ENCODE results near the gene ITSN1. TPM values are rescaled to one million over a fixed set of nuclear protein-coding genes. Genes with fewer than 3 reads are reported as not detected.

Gene ITSN1
- total RNA-seq, 1 experiment from 2014 or later, result 50.8 TPM

DNA sequence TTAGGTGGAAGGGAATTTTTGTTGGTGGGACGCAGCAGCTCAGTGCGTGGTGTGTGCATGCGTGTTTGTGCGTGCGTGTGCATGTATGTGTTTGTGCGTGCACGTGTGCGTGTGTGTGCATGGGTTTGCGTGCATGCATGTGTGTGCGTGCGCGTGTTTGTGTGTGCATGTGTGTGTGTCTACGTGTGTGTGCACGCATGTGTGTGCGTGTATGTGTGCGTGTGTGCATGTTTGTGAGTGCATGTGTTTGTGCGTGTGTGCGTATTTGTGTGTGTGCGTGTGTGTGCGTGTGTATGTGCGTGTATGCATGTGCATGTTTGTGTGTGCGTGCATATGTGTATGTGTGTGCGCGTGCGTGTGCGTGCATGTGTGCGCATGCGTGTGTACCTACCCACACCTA, 253.1 kb downstream of the ITSN1 start:
- Histone ChIP-seq H3K9me3 (replicated peaks) (no peaks in the 10 kb centered on the region), H3K27ac (no peak overlapping the region; the same call in 1 of the 2 replicates), H3K36me3 (no peaks in the 10 kb centered on the region), H3K4me1 (peaks cover 17% of the 10 kb centered on the region), H3K27me3 (no peaks in the 10 kb centered on the region), H3K4me3 (peak overlapping the region; percentile 35)
- no peak for DNase-seq

DNA sequence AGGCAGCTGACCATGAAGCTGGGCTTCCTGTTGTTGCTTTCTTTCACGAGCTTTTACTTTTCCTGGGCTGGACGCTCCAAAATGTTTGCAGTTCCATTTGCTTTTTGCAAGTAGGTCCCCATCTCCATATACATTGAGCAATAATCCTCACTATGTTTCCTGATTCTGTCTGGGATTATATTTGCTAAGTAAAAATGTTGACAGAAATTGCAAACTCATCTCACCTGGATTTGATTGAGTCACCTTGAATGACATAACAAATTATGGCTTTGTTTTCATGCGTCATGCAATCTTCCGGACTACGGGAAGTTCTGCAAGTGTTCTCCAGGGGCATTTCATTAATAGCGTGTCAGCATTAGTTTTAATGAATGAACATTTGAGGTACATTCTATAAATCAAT, 254.4 kb downstream of the ITSN1 start:
- Histone ChIP-seq H3K36me3 (0 out of 2 replicates have a peak, but pooled peaks cover 3% of the 10 kb centered on the region), H3K9me3 (replicated peaks) (no peaks in the 10 kb centered on the region), H3K4me1 (peaks cover 17% of the 10 kb centered on the region), H3K27ac (no peak overlapping the region), H3K4me3 (no peak overlapping the region), H3K27me3 (no peaks in the 10 kb centered on the region)
- no peak for DNase-seq

DNA sequence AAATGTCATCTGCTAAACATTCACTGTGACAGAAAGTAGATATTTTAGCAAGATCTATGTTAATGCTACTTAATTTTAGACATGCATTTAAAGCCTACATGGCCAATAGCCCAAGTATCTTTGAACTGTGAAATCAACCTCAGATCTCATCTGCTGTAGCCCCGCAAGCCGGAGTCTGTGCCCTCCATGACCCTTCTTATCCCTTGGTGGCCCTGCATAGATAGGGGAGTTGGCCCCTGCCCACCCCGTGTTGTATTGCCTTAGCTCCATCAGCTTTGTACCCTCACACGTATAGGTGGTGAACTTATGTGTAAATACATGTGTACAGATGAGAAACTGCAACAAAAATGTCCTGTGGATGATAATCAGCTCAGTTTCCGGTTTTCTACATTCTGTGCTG, 254.8 kb downstream of the ITSN1 start:
- Histone ChIP-seq H3K27ac (no peak overlapping the region), H3K36me3 (0 out of 2 replicates have a peak, but pooled peaks cover 3% of the 10 kb centered on the region), H3K27me3 (no peaks in the 10 kb centered on the region), H3K4me3 (no peak overlapping the region), H3K9me3 (replicated peaks) (no peaks in the 10 kb centered on the region), H3K4me1 (peaks cover 17% of the 10 kb centered on the region)
- no peak for DNase-seq

DNA sequence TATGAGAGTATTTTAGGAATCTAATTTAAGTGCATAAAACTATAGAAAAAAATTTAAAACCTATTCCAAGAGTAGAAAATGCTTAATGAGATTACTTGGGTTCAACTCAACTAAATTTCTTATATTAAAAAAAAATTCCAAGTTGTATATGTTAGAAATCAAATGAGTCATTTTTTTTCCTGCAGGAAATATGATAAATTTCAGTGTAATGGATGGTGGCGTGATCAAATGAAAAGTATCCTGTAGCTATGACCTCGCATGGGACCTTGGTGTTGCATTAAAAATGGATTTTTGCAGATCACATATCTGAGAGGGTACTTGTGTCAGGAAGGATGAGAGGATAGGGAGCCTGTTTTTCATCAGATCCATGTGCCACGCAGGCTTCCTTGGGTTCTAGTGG, 255.4 kb downstream of the ITSN1 start:
- no peak for DNase-seq
- H3K36me3 ChIP-seq, result 0 out of 2 replicates have a peak, but pooled peaks cover 6% of the 10 kb centered on the region
- H3K9me3 ChIP-seq (replicated peaks), result no peaks in the 10 kb centered on the region
- H3K4me3 ChIP-seq, result no peak overlapping the region
- no peaks in the 10 kb centered on the region for H3K27me3 ChIP-seq
- H3K27ac ChIP-seq, result no peak overlapping the region
- H3K4me1 ChIP-seq, result peaks cover 17% of the 10 kb centered on the region

DNA sequence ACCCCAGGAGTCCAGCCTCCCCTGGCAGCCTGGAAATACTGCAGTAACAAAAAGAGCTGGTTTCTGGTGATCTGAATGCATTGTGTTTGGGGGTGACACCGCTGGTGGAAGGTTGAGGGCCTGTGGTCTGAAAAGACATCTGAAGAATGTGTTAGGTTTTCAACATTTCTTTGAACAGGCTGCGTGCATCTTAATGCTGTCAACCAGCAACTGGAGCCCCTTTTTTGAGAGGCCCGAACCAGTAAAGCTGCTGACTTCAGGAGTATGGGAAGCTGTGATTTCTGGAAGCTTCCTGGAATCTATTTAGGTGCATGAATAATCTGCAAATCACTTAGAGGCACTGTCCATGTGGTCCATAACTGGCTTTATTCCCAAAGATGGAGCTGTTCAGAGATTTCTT, 256.3 kb downstream of the ITSN1 start:
- Histone ChIP-seq H3K27me3 (no peaks in the 10 kb centered on the region), H3K4me3 (no peak overlapping the region)

DNA sequence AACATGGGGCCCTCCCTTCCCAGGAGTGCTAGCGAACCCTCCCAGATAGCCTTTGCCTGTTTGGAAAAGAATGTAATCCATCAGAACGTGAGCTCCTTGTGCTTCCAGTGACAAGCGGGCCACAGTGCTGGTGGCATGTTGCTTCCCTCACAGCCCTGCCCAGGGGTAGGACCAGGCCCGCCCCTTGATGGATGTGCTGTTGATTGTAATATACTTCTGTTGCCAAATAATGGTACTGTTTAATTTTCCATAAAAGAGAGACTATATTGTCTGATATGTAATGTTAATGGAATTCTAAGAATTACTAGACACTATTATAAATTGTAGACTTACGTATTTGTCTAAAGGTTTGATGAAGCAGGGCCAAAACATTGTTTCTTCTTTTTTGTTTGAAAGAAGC, 256.9 kb downstream of the ITSN1 start:
- DNase-seq, result no peak
- Histone ChIP-seq H3K27me3 (no peaks in the 10 kb centered on the region), H3K4me1 (peaks cover 7% of the 10 kb centered on the region), H3K36me3 (peaks cover 17% of the 10 kb centered on the region), H3K27ac (no peak overlapping the region), H3K4me3 (no peak overlapping the region), H3K9me3 (replicated peaks) (no peaks in the 10 kb centered on the region)

More for the DNA sequence above, 256.3 kb downstream of the ITSN1 start:
- Histone ChIP-seq H3K4me1 (peaks cover 13% of the 10 kb centered on the region), H3K27ac (no peak overlapping the region), H3K36me3 (peaks cover 11% of the 10 kb centered on the region), H3K9me3 (replicated peaks) (no peaks in the 10 kb centered on the region)
- no peak for DNase-seq

DNA sequence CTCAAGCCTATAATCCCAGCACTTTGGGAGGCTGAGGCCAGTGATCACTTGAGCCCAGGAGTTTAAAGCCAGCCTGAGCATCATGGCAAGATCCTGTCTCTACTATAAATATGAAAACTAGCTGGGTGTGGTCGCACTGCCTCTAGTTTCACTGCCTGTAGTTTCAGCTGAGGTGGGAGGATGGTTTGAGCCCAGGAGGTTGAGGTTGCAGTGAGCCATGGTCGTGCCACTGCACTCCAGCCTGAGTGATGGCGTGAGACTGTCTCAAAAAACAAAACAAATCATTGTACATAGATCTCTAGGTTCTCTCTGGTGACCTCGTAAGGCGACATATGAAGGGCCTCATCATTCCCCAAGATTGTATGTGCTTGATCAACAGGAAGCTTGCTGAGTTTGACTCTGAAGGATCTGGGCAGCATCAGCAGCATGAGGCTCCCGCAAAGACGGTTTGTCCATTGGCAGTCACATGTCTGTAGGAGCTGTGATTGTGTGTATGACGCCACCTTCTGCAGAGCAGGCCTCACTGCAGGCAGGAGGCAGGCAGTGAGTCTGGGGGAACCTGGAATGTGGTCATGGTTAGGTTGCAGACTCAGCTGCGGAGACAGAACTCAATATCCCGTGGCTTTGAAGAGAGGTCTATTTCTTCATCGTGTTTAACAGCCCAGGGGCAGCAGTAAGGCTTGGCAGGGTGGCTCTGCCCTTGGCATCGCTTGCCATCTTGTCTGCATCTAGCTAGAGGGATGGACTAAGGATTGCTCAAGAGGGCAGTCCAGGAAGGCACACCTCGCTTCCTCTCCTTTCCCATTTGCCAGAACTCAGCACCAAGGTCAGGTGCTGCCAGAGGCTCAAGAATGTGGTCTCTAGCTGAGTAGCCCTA, 259.3 kb downstream of the ITSN1 start:
- DNase-seq, result peak; percentile 78 to 84
- H3K4me1 ChIP-seq, result no peaks in the 10 kb centered on the region
- H3K36me3 ChIP-seq, result peaks cover 40% of the 10 kb centered on the region
- no peaks in the 10 kb centered on the region for H3K27me3 ChIP-seq
- H3K9me3 ChIP-seq (replicated peaks), result no peaks in the 10 kb centered on the region
- H3K27ac ChIP-seq, result no peak overlapping the region
- H3K4me3 ChIP-seq, result no peak overlapping the region

DNA sequence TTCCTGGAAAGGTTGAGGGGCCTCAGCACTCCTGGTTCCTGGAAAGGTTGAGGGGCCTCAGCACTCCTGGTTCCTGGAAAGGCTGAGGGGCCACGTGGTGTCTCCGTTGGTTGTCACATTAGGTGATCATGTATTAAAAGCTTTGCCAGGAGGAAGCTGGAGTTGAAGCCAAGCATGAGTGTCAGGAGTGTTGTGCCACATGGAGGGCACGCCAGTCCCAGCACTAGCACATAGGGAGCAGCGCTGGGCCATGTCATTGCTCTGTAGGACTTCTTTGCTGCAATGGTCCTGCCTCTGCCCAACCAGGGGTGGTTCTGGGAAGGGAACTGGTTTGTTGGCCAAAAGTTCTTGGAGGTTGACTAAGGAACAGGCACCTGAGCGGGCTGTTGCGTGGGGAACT, 260.0 kb downstream of the ITSN1 start:
- no peak for DNase-seq
- no peaks in the 10 kb centered on the region for H3K4me1 ChIP-seq
- H3K36me3 ChIP-seq, result peaks cover 47% of the 10 kb centered on the region
- H3K4me3 ChIP-seq, result no peak overlapping the region
- H3K27me3 ChIP-seq, result no peaks in the 10 kb centered on the region
- no peaks in the 10 kb centered on the region for H3K9me3 ChIP-seq (replicated peaks)
- no peak overlapping the region for H3K27ac ChIP-seq

DNA sequence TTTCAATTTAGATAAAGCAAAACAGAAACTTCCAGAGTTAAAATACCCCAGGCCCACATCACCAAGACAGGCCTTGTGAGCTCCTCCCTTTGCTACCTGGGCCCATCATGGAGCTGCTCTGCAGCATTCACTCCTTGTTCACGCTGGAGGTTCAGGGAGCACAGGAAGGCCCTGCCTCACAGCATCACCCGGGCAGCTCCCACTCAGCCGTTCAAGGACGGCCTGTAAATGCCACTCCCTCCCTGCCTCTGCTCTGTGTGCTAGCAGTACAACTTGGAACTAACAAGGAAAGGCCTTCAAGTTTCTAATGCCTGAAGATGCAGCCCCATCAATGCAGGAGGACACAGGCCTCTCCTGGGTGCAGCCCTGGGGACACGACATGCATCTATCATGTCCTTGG, 261.7 kb downstream of the ITSN1 start:
- Histone ChIP-seq H3K4me1 (no peaks in the 10 kb centered on the region), H3K9me3 (replicated peaks) (no peaks in the 10 kb centered on the region), H3K4me3 (no peak overlapping the region), H3K36me3 (peaks cover 61% of the 10 kb centered on the region), H3K27ac (no peak overlapping the region), H3K27me3 (no peaks in the 10 kb centered on the region)
- no peak for DNase-seq

DNA sequence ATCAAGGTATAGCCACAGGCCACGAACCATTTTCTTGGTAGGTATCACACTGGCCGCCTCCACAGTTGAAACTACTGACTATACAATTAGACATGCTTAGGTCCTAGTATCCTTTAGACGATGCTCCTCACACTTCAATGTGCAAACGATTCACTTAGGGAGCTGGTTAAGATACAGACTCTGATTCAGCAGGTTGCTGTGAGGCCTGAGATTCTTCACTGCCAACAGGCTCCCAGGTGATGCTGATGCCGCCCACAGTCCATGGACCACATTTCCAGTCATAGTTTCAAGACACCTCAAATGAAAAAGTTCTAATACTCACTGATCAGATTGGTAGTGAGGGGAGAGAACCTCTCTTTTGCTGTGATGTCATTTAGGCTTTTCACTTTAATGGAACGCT, 266.5 kb downstream of the ITSN1 start:
- Histone ChIP-seq H3K36me3 (peaks cover 89% of the 10 kb centered on the region), H3K4me3 (no peak overlapping the region), H3K4me1 (no peaks in the 10 kb centered on the region; the same call in 1 of the 2 replicates), H3K9me3 (replicated peaks) (no peaks in the 10 kb centered on the region), H3K27ac (no peak overlapping the region), H3K27me3 (no peaks in the 10 kb centered on the region)
- no peak for DNase-seq

DNA sequence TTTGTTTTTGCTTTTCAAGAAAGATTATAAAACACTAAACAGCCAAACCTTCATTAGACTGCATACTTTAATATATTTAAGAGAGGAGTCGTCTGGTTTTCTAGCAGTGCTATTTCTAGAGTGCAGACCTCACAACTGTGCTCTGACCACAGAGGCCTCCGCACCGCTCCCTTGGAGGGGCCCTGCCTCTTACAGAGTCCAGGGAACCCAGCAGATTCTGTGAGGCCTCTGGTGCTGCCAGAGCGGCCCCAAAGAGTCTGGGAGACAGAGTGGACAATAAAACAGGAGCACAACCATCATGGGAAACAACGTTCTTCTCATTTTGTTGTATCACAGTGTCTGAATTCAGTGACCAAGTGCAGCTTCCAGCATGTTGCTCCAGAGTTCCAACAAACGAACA, 267.5 kb downstream of the ITSN1 start:
- DNase-seq, result no peak
- no peaks in the 10 kb centered on the region for H3K27me3 ChIP-seq
- peaks cover 4% of the 10 kb centered on the region for H3K4me1 ChIP-seq
- H3K4me3 ChIP-seq, result no peak overlapping the region
- H3K36me3 ChIP-seq, result peaks cover 79% of the 10 kb centered on the region
- H3K27ac ChIP-seq, result no peak overlapping the region
- H3K9me3 ChIP-seq (replicated peaks), result no peaks in the 10 kb centered on the region

DNA sequence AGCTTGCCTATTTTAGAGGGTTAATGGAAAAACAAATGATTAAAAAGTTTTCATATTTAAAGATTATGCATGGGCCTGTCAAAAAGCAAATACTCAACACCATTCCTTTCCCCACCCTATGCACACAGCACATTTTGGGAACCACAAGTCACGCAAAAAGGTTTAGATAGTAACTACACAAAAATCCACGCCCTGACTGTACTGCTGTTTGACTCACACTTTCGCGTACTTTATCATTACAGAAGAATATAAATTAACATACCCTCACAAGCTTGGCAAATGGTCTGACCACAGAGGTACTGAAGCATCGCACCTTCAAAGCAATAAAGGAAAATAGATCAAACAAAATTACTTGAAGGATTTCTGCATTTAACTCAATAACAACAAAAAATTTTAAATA, 271.9 kb downstream of the ITSN1 start:
- no peaks in the 10 kb centered on the region for H3K27me3 ChIP-seq
- H3K9me3 ChIP-seq (replicated peaks), result no peaks in the 10 kb centered on the region
- DNase-seq, result no peak
- peaks cover 9% of the 10 kb centered on the region for H3K4me1 ChIP-seq
- no peak overlapping the region; the same call in 1 of the 2 replicates for H3K4me3 ChIP-seq
- H3K36me3 ChIP-seq, result peaks cover 40% of the 10 kb centered on the region
- no peak overlapping the region for H3K27ac ChIP-seq

DNA sequence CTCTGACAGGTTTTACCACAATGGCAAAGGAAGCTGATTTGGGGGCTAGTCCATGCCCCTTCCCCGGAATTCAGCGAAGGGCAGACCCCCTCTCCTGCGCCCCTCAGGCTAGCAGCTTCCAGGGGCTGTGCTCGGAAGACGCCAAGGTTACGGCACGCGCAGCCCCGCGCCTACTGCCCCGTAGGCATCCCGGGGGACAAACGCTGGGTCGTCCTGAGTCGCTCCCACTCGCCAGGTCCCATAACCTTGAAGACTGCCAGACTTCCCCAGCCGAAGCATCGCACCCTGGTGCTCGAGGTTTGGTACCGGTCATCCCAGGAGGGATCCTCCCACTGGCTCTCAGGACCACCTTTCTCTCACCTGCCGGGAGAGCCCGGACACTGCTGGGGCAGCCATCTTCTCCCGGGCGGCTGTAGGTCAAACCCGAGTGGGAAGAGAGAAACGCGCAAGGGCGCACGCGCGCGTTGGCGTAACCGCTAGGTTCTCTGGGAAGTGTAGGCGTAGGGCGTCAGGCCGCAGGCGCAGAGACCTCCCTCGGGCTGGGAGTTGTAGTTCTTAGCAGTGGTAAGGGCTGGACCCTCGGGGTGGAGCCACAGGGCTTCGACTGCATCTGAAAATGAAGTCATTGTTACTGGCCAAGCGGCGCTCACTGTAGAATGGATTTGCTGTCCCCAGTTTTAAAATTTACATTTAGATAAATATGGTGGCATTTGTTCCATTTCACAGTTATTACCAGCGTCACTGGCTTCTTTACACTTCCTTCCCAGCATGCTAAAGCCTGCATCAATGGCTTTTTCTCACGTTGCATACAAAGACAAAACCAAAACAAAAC, 273.3 kb downstream of the ITSN1 start, which contains the start of gene ATP5PO:
Gene ATP5PO, minus strand, starts transcription at position 437 of the 832 bp plus-strand sequence. Its CDS starts 41 bp downstream, at position 396.
- DNase-seq, result peak; percentile 99
- H3K36me3 ChIP-seq, result peaks cover 26% of the 10 kb centered on the region

DNA sequence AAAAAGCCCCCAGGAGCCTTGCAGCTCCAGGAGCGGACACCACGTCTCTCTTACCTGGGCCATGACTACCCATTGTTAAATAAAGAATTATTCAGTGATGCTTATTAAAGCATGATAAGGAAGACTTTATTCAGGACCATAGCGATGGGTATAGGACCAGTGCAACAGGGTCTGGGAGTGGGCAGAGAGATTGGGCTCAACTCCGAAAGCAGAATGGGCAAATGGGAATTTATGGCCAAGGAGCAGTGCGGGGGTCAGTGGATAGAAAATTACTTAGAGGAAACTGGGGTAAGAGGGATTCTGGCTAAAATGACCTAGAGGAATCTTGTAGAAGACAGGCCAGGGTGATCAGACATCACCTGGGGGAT, 273.9 kb downstream of the ITSN1 start:
- H3K36me3 ChIP-seq, result peaks cover 20% of the 10 kb centered on the region
- DNase-seq, result no peak
- peak overlapping the region; percentile 83 for H3K4me3 ChIP-seq
- peak overlapping the region; percentile 53; the same call in 1 of the 2 replicates for H3K27ac ChIP-seq
- H3K4me1 ChIP-seq, result peaks cover 9% of the 10 kb centered on the region
- no peaks in the 10 kb centered on the region for H3K9me3 ChIP-seq (replicated peaks)
- no peaks in the 10 kb centered on the region for H3K27me3 ChIP-seq

More for the DNA sequence above, 273.3 kb downstream of the ITSN1 start, which contains the start of gene ATP5PO:
- Histone ChIP-seq H3K9me3 (replicated peaks) (no peaks in the 10 kb centered on the region), H3K27ac (peak within 1 kb of the TSS; percentile 53), H3K27me3 (no peaks in the 10 kb centered on the region), H3K4me1 (peaks cover 9% of the 10 kb centered on the region), H3K4me3 (peak within 1 kb of the TSS; percentile 83)

DNA sequence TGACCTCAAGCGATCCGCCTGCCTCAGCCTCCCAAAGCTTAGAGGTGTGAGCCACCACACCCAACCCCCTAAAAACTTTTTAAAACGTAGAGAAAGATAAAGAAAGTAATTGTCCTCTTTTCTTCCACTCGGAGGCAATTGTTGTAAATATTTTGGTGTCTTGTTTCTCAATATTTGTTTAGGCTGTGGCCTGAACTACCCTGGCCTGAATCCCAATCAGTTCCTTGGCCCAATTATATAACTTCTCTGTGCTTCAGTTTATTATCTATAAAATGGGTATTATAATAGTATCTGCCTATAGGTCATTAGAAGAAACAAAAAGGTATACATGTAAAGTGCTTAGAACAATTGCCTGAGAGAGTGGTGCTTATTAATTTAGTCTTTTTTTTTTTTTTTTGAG, 275.1 kb downstream of the ITSN1 start:
- Histone ChIP-seq H3K4me1 (peaks cover 9% of the 10 kb centered on the region), H3K27me3 (no peaks in the 10 kb centered on the region), H3K27ac (no peak overlapping the region), H3K4me3 (no peak overlapping the region), H3K36me3 (peaks cover 9% of the 10 kb centered on the region; the same call in 1 of the 2 replicates), H3K9me3 (replicated peaks) (no peaks in the 10 kb centered on the region)
- DNase-seq, result no peak
